HG02852 (cell line): ENCODE measurements around the gene PPP2R1B.
"Not testable (repeated sequence)": the region's sequence is repeated elsewhere in the genome, so short reads cannot be mapped to it uniquely, and the experiment has no call there.

Experiments used
- ATAC-seq: cut with Tn5 transposase; IDR thresholded peaks from one replicate; pipeline ENCODE4 v1.9.1; 2021; ENCODE audit warnings: mild to moderate bottlenecking, moderate library complexity; ENCODE audit not compliant: unreplicated experiment

PPP2R1B gene

DNA sequence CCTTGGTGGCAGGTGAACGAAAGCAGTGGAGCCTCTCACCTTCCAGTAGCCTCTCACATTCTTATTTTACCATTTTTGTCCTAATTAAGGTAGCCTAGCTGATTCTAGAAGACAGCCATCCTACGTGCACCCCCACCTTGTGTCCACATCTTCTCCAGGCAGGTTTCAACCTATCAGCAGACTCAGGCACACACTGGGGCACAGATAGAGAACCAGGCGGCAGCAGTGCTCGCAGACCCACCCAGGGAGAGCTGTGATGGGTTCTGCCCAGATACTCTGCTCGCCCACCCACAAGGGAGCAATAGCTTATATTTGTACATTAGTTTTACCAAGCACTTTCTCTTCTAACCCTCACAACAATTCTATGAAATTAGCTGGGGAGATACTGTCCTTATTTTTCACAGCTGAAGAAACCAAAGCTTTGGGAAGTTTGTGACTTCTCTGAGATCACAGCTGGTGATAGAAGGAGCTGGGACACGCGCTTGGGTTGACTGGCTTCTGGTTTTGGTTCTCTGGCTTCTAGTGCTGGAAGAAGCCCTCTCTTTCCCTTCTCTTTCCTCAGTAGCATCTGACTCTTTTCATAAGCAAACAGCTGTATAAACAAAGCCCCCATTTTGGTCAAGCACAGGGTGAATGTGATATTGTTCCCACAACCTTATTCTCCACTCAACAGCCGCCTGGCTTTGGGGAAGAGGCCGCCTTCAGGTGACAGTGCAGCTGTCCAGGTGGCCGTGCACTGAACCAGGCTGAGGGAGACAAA lies 36.9 kb downstream of the PPP2R1B start:
- ATAC-seq, result no peak

DNA sequence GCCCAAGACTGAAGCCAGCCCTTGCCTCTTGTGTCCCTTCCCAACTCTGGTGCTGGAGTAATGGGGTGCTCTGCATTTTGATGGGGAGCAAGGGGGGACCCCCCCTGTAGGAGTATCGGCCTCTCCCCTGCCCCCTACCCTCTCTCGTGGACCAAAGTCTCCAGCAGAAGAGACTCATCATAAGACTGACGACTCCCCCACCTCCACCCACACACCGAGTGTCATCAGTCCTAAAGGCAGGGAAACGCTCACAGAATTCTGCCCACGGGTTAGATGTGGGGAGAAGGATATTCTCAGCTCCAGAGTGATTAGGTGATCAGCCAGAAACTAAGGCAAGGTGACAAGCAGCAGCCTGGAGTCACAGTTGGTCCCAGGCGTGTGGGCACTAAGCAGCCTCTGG lies 38.8 kb downstream of the PPP2R1B start:
- ATAC-seq, result no peak

DNA sequence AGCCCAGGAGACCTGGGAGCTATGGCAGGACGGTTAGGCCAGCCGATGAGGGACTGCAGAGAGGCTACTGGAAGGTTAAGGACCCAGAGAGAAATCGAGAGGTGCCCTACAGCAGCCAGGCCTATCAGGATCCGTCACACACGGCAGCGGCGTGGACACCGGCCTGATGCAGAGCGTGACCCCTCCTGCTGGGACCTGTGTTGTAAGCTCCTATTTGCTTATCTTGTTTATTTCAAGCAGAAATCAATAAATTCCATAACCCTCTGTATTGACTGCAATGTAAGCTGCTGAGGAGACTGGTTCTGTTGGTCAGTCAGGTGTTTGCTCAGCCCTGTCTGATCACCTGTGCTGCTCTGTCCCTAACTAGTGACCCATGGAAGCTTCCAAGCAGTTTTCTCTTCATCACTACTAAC lies 39.9 kb downstream of the PPP2R1B start:
- ATAC-seq, result no peak

DNA sequence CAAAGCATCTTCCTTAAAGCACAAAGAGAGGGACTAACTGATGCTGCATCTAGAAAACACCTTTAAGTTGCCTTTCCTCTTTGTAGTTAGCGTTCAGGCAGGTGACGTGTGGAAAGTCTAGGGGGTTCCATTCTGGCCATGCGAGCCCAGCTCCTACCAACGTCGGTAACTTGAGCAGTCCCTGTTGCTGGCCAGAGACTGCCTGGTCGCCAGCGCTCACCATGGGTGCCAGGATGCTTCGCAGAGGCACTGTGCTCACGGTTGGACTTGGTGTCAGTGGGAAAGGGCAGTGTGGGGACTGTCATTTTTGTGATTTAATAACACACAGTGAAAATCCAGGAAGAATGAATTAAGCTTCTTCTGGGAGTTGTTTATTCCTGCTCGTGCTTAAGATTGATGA lies 40.6 kb downstream of the PPP2R1B start:
- ATAC-seq, result no peak

DNA sequence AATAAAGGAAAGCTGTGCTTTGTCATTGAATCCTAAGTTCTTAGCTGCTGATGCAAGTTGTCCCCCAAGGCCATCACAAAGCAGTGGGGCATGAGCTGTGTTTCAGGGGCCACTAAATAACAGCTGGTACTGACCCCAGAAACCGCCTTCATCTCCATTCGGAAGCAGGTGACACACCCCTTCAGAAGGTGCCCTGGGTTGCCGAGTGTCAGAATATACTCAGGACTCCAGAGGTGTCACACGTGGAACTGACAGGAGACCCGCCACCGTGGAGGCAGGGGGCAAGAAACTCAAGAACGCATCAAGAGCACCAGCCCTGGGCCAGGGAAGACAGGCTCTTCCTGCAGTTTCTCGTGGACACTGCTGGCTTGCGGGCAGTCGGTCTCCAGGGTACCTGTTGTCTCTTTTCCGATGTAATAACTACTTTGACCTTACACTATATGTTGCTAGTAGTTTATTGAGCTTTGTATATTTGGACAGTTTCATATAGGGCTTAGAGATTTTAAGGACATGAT lies 41.5 kb downstream of the PPP2R1B start:
- ATAC-seq, result no peak

DNA sequence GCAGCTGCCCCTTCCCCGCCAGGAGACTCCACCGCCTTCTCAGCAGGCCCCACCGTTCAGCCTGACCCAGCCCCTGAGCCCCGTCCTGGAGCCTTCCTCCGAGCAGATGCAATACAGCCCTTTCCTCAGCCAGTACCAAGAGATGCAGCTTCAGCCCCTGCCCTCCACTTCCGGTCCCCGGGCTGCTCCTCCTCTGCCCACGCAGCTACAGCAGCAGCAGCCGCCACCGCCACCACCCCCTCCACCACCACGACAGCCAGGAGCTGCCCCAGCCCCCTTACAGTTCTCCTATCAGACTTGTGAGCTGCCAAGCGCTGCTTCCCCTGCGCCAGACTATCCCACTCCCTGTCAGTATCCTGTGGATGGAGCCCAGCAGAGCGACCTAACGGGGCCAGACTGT lies 42.6 kb downstream of the PPP2R1B start:
- no peak for ATAC-seq

DNA sequence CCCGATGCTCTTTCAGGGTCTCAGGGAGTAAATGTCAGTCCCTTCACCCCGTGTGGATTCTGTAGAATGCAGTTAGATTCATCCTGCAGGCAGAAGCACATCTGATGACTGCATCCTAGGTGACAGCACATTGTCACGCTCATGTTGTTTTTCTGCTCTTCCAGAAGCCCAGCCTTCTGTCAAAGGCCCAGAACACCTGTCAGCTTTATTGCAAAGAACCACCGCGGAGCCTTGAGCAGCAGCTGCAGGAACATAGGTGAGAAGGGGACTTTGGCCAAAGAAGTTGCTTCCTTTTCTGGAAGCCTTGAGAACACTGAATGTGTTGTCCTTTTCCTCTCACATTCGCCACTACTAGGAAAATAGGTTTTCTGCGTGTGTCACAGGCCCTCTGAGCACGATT lies 43.7 kb downstream of the PPP2R1B start:
- ATAC-seq, result no peak

DNA sequence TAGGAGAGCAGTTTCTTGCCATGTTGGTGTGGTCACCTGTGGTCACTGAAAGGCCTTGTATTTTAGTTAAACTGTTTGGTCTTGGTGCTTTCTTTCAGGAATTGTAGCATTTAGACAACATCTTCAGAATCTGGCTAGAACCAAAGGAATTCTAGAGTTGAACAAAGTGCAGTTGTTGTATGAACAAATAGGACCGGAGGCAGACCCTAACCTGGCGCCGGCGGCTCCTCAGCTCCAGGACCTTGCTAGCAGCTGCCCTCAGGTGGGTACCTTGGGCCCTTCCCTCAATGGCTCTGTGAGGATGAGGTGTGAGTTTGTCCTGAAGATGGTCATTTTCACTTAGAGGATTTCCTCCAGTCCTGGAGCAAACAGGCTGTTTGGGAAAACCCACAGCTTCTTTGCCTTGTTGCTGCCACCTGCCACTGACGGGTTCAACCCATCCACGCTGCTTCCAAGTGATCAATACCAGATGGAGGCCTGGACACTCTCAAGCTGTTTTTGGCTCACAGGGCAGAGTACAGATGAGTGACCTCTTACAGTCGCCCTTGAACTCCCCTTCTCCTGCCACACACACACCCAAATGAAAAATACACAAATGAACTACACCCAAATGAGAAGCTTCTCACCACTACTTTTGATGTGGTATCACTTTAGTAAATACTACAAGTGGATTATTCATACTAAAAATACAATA lies 45.2 kb downstream of the PPP2R1B start:
- ATAC-seq, result no peak

DNA sequence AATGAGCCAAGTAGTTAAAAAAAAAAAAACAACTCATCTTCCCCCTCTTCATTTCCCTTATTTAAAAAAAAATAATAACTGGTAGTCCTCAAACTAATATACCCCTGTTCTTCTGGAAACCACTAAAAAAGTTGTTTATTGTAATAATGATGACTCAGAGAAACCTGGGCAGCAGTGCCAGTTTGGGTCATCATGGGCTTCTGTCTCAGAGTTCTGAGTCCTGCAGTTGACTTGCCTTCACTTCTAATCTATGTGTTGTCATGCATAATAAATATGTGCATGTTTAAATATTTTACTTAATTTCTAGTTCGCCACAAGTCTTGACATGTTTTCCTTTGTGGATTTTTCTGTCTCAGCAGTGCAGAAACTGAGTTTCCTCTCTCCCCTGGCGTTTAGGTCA lies 46.8 kb downstream of the PPP2R1B start:
- no peak for ATAC-seq

DNA sequence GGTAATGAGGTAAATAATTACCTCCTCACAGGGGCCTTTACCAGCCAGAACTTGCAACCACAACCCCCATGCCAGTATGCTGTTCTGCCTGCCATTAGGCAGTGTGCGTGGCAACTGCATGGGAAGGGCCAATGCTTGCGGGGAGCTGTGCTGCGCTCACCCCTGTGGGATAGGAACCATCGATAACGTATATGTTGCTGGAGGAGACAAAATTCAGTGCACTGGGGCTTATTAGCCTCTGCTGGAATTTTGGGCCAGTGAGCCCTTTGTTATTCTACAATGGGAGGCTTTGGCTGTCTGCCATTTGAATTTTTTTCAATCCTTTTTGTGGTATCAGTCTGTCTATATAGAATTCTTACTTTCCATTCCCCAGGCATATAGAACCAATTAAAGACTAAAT lies 47.3 kb downstream of the PPP2R1B start:
- no peak for ATAC-seq

DNA sequence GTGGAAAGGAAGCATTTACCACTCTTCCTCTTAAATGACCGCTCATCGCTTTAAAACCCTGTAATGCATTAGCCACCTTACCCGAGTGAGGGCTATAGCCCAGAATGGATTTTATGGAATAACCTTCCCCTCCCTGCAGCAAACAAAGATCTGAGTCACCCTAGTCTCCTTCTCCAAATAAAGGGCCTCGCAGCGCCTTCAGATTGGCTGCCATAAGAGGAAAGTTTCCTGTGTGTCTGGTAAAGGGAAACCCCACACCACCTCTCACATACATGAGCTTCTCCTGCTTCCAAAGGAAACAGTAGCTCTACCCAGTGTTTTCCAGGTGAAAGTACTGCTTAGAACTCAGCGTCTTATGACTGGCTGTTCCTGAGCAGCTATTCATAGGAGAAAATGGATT lies 47.8 kb downstream of the PPP2R1B start:
- ATAC-seq, result no peak

DNA sequence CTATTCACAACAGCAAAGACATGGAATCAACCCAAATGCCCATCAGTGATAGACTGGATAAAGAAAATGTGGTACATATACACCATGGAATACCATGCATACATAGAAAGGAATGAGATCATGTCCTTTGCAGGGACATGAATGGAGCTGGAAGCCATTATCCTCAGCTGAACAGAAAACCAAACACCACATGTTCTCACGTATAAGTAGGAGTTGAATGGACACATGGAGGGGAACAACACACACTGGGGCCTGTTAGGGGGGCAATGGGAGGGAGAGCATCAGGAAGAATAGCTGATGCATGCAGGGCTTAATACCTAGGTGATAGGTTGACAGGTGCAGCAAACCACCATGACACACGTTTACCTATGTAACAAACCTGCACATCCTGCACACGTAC lies 48.5 kb downstream of the PPP2R1B start:
- not testable (repeated sequence) for ATAC-seq

DNA sequence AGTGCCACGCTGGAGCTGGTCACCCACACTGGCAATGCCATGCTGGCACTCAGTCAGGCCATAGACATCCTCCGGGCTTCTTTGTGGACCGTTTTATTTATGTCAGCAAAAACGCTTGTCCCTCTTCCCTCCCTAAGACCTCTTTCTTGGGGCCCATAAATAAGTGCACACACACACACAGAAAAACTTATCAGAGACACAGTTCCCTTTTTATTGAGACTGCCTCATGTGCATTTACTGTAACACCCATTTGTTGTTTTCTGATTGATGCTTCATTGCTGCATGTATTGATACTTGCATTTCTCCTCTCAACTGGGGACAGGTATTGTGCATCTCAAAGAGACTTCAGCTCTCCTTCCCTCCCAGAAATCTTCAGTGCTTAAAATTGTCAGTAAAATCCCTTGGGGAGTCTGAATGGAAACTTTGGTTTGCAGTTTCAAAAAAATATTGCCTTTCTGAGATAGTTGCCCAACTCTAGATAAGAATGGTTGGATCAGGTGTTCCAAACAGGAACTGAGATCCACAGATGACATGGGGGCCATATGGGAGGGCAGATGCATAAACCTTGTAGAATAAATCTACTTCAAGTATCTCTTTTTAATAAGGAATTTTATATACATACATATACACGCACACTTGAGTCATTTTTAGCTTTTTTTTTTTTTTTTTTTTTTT lies 50.9 kb downstream of the PPP2R1B start:
- no peak for ATAC-seq

DNA sequence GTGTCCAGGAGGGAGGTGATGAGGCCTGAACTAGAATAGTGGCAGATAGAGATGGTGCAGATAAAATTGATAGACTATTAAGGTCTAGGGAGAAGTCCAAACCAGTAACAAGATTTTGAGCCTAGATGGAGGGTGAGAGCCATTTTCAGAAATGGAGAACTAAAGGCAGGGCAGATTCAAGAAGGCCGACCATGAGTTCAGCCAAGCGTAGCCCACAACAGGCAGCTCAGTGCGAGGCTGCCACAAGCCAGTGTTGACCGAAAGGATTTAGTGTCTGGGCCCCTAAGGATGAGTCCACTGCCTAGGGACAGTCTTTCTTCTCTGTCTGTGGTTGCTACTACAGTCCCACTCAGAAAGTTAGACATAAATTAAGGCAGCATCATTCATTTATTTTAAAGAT lies 51.7 kb downstream of the PPP2R1B start:
- no peak for ATAC-seq

DNA sequence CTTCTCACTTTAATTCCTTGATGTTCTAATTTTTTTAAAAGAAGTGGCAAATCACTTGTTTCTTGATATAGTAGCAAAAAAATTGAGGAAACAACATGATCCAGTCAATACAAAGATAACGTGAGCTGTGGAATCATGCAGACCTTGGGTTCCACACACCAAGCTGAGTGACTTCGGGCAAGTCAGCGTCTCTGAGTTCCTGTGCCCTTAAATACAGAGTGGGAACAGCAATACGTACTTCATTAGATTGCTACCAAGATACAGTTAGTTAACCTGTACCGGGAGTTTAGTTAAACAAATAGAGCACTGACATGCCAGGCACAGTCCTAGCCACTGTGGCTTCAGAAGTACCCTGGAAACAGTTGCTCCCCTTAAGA lies 58.5 kb downstream of the PPP2R1B start:
- ATAC-seq, result no peak

DNA sequence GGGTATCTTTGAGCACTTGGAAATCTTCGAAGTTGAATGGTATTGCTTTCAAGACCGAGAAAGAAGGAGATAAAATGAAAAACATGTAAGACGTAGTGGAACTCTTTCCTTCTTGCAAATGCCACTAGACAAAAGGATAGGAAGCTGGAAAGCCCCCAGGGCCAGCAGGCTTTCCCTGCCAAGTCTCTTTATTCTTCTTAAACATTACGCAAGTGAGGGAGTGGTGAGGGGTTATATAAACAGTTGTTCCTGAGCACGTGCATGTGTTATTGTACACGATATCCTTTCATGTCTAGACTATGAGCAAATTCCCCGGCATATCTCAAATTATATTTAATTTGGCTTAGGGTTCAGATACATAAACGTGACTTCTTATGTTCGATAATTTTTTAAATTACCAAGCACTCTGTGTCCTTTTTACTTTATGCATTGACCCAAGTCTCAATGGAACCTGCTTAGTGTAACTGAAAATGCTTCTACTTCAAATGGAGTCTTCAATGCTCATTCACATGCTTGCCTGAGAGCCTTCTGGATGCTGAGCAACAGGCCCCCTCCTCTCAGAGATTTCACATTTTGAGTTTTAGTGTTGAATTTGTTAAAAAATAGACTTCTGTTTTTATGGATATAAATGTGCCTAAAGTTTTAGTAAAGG lies 59.0 kb downstream of the PPP2R1B start:
- no peak for ATAC-seq

DNA sequence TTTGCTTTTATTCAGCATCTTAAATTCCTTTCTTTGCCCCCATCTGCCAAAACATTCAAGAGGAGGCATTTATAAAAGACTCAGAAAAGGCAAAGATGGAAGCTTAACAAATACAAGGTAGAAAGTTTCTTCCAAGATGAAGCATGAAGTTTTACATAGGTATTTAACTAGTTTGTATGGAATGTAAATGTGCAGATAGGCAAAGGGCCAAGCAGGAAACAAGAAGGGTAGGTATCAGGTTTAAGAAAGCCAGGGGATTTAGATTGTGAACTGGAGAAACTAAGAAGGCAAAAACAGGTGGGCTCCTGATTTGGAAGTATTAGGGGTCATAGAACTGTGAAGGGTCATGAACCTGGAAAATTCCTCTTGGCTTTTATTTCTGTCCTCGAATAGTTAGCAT lies 62.6 kb downstream of the PPP2R1B start:
- no peak for ATAC-seq

DNA sequence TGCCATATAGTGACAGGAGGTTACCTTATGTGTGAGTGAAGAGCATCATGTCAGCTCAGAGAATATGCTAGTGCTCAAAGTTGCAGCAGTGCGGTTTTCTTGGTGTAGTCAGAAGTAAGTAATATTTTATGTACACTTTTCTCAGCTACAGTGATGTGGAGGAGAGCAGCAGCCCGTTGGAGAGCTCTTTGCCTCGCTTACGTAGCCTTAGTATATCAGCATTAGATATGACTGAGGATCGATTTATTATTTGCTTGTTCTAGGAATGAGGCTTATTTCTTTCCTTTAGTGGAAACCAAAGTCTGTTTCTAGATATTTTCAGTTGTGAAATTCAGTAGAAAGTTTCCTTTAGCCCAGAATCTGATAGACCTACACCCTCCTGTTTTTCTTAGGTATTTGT lies 63.6 kb downstream of the PPP2R1B start:
- ATAC-seq, result no peak

DNA sequence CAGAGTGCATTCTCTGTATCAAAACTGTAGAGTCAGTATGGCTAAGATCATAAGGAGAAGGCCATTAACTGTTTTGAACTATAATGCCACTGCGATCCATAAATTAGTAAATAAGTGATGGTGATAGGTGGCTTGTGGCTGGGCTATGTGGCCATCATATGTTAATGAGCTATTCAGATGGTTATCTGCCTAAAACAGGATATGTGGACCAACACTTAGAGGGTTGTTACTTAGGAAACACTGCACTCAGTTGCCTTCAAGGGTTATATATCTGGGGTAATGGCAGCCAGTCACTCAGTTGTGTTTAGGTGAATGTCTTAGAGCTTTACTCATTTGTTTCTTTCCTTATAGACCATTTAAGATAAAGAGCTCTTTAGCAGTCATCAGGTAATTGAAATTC lies 66.0 kb downstream of the PPP2R1B start:
- no peak for ATAC-seq

DNA sequence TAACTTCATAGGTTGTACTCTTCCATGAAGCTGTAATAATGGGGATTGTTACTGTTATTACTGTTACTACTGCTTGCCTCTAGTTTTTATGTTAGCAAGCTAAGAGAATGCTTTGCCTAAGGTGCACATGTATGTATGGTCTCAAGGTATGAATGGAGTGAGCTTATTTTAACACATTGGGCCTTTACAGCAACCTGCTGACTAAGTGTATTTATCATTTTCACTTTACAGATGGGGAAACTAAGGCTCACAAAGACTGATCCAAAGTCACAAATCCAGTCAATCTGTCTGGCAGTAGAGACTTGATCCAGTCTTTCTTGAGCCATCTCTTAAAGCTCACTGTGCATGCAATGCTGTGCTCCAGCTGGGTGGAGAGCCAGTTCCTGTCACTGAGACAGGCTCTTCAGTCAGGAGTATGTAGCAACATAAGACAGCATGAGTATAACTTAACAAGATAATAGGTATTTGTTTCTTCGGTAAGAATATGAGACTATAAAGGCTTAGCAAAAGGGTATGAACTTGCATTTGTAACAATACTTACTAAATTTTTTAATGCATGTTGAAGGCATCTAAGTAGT lies 66.5 kb downstream of the PPP2R1B start:
- no peak for ATAC-seq
